ENCODE data around the gene A4GALT.

A4GALT gene

GRCh38 chr22:42704896-42705295 lies 15.8 kb downstream of the A4GALT start:
- H3K4me1 Mint-ChIP-seq (ENCODE audit: low read depth): no peaks in the 10 kb centered on the region
- no peaks in the 10 kb centered on the region for H3K36me3 Mint-ChIP-seq (ENCODE audit: low read depth)
- H3K27me3 Mint-ChIP-seq: peaks cover 9% of the 10 kb centered on the region
- H3K4me3 Mint-ChIP-seq: no peak overlapping the region
- peaks cover 6% of the 10 kb centered on the region for H3K9me3 Mint-ChIP-seq
- intact Hi-C loops (cut with micrococcal nuclease): no loop called here
- H3K27ac Mint-ChIP-seq: no peak overlapping the region

DNA sequence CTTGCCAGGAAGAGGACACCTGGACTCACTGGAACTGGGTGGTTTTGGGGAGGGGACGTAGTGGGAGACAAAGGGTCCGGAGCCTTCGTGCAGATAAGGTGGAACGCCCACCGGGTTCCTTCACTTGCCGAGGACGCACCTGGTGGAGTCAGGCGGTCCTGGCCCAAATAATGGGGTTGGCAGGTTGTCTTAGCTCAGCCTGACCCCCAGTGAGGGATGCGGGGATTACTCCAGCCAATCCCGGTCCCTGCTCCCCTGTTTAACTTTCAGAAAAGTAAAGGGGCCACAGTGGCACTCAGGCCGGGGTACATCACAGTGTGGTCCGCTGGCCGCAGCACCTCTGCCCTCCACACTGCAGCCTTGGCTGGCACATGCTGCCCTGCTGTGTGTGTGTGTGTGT lies 18.0 kb downstream of the A4GALT start:
- intact Hi-C loops (cut with micrococcal nuclease): no loop called here
- Mint-ChIP-seq H3K27ac (no peak overlapping the region), H3K36me3 (ENCODE audit: low read depth) (no peaks in the 10 kb centered on the region), H3K27me3 (peaks cover 8% of the 10 kb centered on the region), H3K9me3 (no peaks in the 10 kb centered on the region), H3K4me3 (no peak overlapping the region), H3K4me1 (ENCODE audit: low read depth) (no peaks in the 10 kb centered on the region)

DNA sequence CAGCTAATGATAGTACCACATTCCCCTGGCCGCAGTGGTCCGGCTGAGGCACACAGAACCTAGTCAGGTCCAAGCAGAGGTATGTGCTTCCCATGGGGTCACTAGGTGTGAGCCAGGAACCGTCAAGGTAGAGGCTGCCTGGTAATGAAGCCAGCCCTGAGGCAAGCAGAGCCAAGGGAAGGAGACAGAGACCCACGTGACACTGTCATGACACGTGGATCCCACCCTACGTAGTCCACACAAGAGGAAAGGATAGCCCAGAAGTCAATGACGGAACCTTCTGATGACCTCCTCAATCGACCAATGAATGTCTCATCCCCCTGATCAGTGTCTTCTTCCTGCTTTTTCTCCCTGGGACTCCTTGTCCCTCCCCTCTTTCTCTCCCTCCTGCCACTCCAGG lies 19.0 kb downstream of the A4GALT start:
- H3K4me3 Mint-ChIP-seq: no peak overlapping the region
- H3K27ac Mint-ChIP-seq: no peak overlapping the region
- no peaks in the 10 kb centered on the region for H3K36me3 Mint-ChIP-seq (ENCODE audit: low read depth)
- peaks cover 5% of the 10 kb centered on the region for H3K27me3 Mint-ChIP-seq
- intact Hi-C loops (cut with micrococcal nuclease): no loop called here
- H3K4me1 Mint-ChIP-seq (ENCODE audit: low read depth): no peaks in the 10 kb centered on the region
- no peaks in the 10 kb centered on the region for H3K9me3 Mint-ChIP-seq

- no peaks in the 10 kb centered on the region for H3K36me3 Mint-ChIP-seq (ENCODE audit: low read depth)
- intact Hi-C loops (cut with micrococcal nuclease): no loop called here
Observed at GRCh38 chr22:42700901-42701300, 19.8 kb downstream of the A4GALT start.

GRCh38 chr22:42700355-42700754 lies 20.3 kb downstream of the A4GALT start:
- intact Hi-C loops (cut with micrococcal nuclease): no loop called here
- H3K27me3 Mint-ChIP-seq: peaks cover 2% of the 10 kb centered on the region
- H3K4me1 Mint-ChIP-seq (ENCODE audit: low read depth): no peaks in the 10 kb centered on the region
- H3K27ac Mint-ChIP-seq: no peak overlapping the region
- no peak overlapping the region for H3K4me3 Mint-ChIP-seq
- no peaks in the 10 kb centered on the region for H3K36me3 Mint-ChIP-seq (ENCODE audit: low read depth)
- no peaks in the 10 kb centered on the region for H3K9me3 Mint-ChIP-seq

More at GRCh38 chr22:42700901-42701300, 19.8 kb downstream of the A4GALT start:
- no peak overlapping the region for H3K4me3 Mint-ChIP-seq
- peaks cover 2% of the 10 kb centered on the region for H3K27me3 Mint-ChIP-seq
- H3K27ac Mint-ChIP-seq: no peak overlapping the region
- no peaks in the 10 kb centered on the region for H3K4me1 Mint-ChIP-seq (ENCODE audit: low read depth)
- no peaks in the 10 kb centered on the region for H3K9me3 Mint-ChIP-seq

DNA sequence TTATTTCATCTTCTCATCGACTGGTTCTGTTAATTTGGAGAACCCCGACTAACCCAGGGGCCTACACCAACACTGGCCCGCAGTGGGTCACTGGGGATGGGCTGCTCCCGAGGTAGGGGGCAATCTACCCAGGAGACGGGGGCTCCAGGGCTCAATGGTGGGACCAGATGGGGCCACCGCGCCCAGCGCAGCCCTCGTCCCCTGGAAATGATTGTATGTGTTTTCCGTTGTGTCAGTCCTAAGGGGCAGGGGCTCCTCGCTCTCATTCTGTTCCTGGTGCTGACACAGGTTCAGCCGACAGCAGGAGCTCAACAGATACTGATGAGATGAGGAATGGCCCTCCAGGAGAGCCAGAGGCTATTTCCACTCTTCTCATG lies 20.7 kb downstream of the A4GALT start:
- intact Hi-C loops (cut with micrococcal nuclease): no loop called here
- Mint-ChIP-seq H3K4me3 (no peak overlapping the region), H3K9me3 (no peaks in the 10 kb centered on the region), H3K4me1 (ENCODE audit: low read depth) (no peaks in the 10 kb centered on the region), H3K27ac (no peak overlapping the region), H3K36me3 (ENCODE audit: low read depth) (no peaks in the 10 kb centered on the region), H3K27me3 (peaks cover 2% of the 10 kb centered on the region)

DNA sequence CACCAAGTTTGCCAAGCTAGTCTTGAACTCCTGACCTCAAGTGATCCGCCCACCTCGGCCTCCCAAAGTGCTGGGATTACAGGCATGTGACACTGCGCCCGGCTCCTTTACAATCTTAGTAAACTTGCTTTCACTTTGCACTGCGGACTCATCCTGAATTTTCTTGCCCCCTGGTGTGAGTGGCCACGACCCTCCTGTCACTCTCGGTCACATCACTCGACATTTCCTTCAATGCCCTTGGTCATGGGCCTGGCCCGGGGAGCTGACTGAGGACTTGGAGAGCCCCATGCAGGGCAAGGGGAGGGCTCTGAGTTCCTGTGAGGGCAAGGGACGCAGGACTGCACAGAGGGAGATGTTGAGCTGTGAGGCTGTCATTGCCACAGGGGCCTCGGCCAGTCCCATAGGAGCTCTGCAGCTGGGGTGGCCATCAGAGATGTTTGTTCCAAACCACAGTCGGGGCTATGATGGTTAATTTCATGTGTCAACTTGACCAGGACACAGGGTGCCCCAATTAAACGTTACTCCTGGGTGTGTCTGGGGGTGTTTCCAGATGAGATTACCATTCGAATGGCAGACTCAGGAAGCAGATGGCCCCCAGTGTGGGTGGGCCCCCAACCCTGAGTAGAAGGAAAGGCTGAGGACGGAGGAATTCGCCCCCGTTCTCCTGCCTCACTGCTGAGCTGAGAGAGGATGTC lies 21.2 kb downstream of the A4GALT start:
- Mint-ChIP-seq H3K36me3 (ENCODE audit: low read depth) (no peaks in the 10 kb centered on the region), H3K4me3 (no peak overlapping the region), H3K9me3 (no peaks in the 10 kb centered on the region), H3K27ac (no peak overlapping the region), H3K4me1 (ENCODE audit: low read depth) (no peaks in the 10 kb centered on the region), H3K27me3 (peaks cover 2% of the 10 kb centered on the region)
- intact Hi-C loops (cut with micrococcal nuclease): no loop called here

GRCh38 chr22:42697542-42698013 lies 23.1 kb downstream of the A4GALT start:
- peaks cover 11% of the 10 kb centered on the region for H3K27me3 Mint-ChIP-seq
- no peaks in the 10 kb centered on the region for H3K36me3 Mint-ChIP-seq (ENCODE audit: low read depth)
- peaks cover 1% of the 10 kb centered on the region for H3K4me1 Mint-ChIP-seq (ENCODE audit: low read depth)
- no peaks in the 10 kb centered on the region for H3K9me3 Mint-ChIP-seq
- intact Hi-C loops (cut with micrococcal nuclease): no loop called here
- H3K4me3 Mint-ChIP-seq: no peak overlapping the region
- H3K27ac Mint-ChIP-seq: no peak overlapping the region

- Mint-ChIP-seq H3K36me3 (ENCODE audit: low read depth) (no peaks in the 10 kb centered on the region), H3K9me3 (no peaks in the 10 kb centered on the region), H3K27ac (no peak overlapping the region), H3K27me3 (peaks cover 16% of the 10 kb centered on the region), H3K4me1 (ENCODE audit: low read depth) (peaks cover 8% of the 10 kb centered on the region), H3K4me3 (no peak overlapping the region)
- intact Hi-C loops (cut with micrococcal nuclease): no loop called here
Observed at GRCh38 chr22:42696331-42696967, 24.2 kb downstream of the A4GALT start.

DNA sequence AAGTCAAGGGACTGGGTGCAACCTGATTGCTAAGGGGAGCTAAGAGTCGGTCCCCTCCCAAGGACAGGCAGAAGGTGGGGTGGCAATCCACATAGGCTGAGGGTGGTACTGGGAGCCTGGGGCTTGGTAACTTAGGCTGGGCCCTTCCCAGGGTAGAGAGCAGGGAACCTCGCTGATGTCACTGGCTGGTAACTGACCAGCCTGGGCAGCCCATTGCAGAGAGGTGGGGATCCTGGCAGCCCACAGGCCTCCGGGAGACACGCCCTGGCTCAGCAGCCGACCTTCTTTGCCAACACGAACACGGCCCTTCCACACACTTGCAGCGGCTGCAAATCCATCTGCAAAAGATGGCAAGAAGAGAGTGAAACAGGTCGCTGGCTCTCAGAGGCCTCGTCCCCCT lies 25.4 kb downstream of the A4GALT start:
- Mint-ChIP-seq H3K36me3 (ENCODE audit: low read depth) (no peaks in the 10 kb centered on the region), H3K27me3 (peaks cover 18% of the 10 kb centered on the region), H3K4me1 (ENCODE audit: low read depth) (peaks cover 8% of the 10 kb centered on the region), H3K27ac (no peak overlapping the region), H3K4me3 (no peak overlapping the region), H3K9me3 (no peaks in the 10 kb centered on the region)
- intact Hi-C loops (cut with micrococcal nuclease): no loop called here

DNA sequence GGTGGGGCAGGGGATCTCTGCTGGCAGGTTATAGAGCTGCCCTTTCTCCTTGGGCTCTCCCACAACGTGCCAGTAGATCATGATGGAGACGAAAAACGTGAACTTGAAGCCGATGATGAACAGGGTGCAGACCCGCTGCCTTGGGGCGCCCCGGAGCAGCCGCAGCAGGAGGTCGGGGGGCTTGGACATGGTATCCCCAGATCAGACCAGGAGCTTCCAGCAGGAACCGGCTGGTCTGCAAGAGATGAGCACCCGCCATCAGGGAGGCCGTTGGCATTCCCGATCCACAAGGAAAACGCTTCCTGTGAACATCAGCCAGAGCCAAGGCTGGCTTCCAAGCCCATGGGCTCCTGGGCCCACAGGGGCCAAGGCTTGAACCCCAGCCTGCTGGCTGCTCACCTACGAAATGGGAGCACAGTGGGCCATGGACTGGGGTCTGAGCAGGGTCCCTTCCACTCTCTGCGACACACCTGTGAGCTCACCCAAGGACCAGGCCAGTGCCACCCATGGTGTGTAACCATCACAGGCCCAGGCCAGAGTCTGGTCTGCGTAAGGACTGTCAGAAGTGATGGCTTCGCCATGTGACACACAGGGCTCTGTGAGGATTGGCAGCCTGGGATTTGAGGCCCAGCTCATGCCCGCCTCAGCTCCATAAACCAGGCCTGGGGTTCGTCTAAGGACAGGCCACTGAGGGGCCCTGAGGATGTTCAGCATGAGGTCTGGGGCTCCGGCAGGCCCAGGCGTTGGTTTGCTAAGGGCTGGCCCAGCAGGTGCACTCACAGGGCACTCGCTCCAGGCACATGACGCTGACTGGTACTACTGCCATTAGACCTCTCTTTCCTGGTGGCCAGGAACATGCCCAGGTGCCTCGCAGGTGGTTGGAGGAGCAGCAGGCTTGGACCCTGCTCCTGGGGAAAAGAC lies 26.6 kb downstream of the A4GALT start:
- H3K27me3 Mint-ChIP-seq: peaks cover 18% of the 10 kb centered on the region
- H3K4me1 Mint-ChIP-seq (ENCODE audit: low read depth): peaks cover 8% of the 10 kb centered on the region
- H3K27ac Mint-ChIP-seq: no peak overlapping the region
- no peaks in the 10 kb centered on the region for H3K36me3 Mint-ChIP-seq (ENCODE audit: low read depth)
- intact Hi-C loops (cut with micrococcal nuclease): no loop called here
- H3K9me3 Mint-ChIP-seq: no peaks in the 10 kb centered on the region
- H3K4me3 Mint-ChIP-seq: no peak overlapping the region

GRCh38 chr22:42693055-42693762 lies 27.5 kb downstream of the A4GALT start:
- intact Hi-C loops (cut with micrococcal nuclease): no loop called here
- peaks cover 8% of the 10 kb centered on the region for H3K4me1 Mint-ChIP-seq (ENCODE audit: low read depth)

GRCh38 chr22:42692239-42693054 lies 28.2 kb downstream of the A4GALT start:
- Mint-ChIP-seq H3K4me1 (ENCODE audit: low read depth) (peaks cover 8% of the 10 kb centered on the region), H3K9me3 (no peaks in the 10 kb centered on the region), H3K36me3 (ENCODE audit: low read depth) (no peaks in the 10 kb centered on the region), H3K27ac (peak overlapping the region; percentile 35), H3K27me3 (peaks cover 20% of the 10 kb centered on the region), H3K4me3 (no peak overlapping the region)
- intact Hi-C loops (cut with micrococcal nuclease): no loop called here

More at GRCh38 chr22:42693055-42693762, 27.5 kb downstream of the A4GALT start:
- H3K27me3 Mint-ChIP-seq: peaks cover 18% of the 10 kb centered on the region
- no peak overlapping the region for H3K4me3 Mint-ChIP-seq
- H3K9me3 Mint-ChIP-seq: no peaks in the 10 kb centered on the region
- H3K36me3 Mint-ChIP-seq (ENCODE audit: low read depth): no peaks in the 10 kb centered on the region
- no peak overlapping the region for H3K27ac Mint-ChIP-seq

Data from dendritic cell treated with granulocyte-macrophage colony-stimulating factor and Interleukin-4, amounts not matched to agents 40 ng/mL and 50 ng/mL, for 4 days (primary cell).